Measurements from ENCODE around the gene PTPRZ1. TPM values are rescaled to one million over a fixed set of nuclear protein-coding genes. Genes with fewer than 3 reads are reported as not detected.

The PTPRZ1 gene
- total and polyA plus RNA-seq, 2 of the 4 experiments (the other 2 are of a cell fraction): not detected

- H3K9me1 ChIP-seq (ENCODE audit: insufficient read depth, low read length): no peaks in the 10 kb centered on the region
- no peak overlapping the region for H3K56ac ChIP-seq (ENCODE audit: extremely low read depth, insufficient read depth, low read length)
- WGBS, 2 experiments (ENCODE audit: extremely low coverage in 2 of 2, insufficient read length in 1 of 2): no CpG with 5 or more reads among the region's 1 CpG
- no peak overlapping the region for H3K18ac ChIP-seq (ENCODE audit: low read depth, low read length)
- H3K27me3 ChIP-seq (ENCODE audit: control insufficient read depth, insufficient read depth, low read length): no peaks in the 10 kb centered on the region
- no peak for TF ChIP-seq MAZ (IDR thresholded peaks at IDR 0.05; ENCODE audit: borderline replicate concordance, low read depth, low read length)
- TF ChIP-seq CTCF (conservative IDR thresholded peaks at IDR 0.05; ENCODE audit: low read depth, low read length): no peak
- TF ChIP-seq RCOR1 (IDR thresholded peaks at IDR 0.05; ENCODE audit: insufficient replicate concordance, low read length): no peak
- no peak for TF ChIP-seq BHLHE40 (IDR thresholded peaks at IDR 0.05; ENCODE audit: low read depth, low read length)
- TF ChIP-seq SMC3 (IDR thresholded peaks at IDR 0.05; ENCODE audit: low read depth, low read length): no peak
- TF ChIP-seq POLR2A (IDR thresholded peaks at IDR 0.05; ENCODE audit: low read depth, low read length): no peak
- TF ChIP-seq CEBPB (IDR thresholded peaks at IDR 0.05; ENCODE audit: low read depth, low read length): no peak
- TF ChIP-seq RAD21 (IDR thresholded peaks at IDR 0.05; ENCODE audit: low read length): no peak
- TF ChIP-seq, protein P1, sequence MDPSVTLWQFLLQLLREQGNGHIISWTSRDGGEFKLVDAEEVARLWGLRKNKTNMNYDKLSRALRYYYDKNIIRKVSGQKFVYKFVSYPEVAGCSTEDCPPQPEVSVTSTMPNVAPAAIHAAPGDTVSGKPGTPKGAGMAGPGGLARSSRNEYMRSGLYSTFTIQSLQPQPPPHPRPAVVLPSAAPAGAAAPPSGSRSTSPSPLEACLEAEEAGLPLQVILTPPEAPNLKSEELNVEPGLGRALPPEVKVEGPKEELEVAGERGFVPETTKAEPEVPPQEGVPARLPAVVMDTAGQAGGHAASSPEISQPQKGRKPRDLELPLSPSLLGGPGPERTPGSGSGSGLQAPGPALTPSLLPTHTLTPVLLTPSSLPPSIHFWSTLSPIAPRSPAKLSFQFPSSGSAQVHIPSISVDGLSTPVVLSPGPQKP (IDR thresholded peaks at IDR 0.05; ENCODE audit: borderline replicate concordance, low read depth, low read length): no peak
- TF ChIP-seq FOS (IDR thresholded peaks at IDR 0.05; ENCODE audit: low read depth, low read length): no peak
- TF ChIP-seq MXI1 (IDR thresholded peaks at IDR 0.05; ENCODE audit: borderline replicate concordance, low read depth, low read length): no peak
- TF ChIP-seq CHD1 (IDR thresholded peaks at IDR 0.05; ENCODE audit: low read depth, low read length): no peak
- TF ChIP-seq, protein P2, sequence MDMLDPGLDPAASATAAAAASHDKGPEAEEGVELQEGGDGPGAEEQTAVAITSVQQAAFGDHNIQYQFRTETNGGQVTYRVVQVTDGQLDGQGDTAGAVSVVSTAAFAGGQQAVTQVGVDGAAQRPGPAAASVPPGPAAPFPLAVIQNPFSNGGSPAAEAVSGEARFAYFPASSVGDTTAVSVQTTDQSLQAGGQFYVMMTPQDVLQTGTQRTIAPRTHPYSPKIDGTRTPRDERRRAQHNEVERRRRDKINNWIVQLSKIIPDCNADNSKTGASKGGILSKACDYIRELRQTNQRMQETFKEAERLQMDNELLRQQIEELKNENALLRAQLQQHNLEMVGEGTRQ (IDR thresholded peaks at IDR 0.05; ENCODE audit: low read depth, low read length): no peak
- no peak for TF ChIP-seq NFE2L2 (IDR thresholded peaks at IDR 0.05; ENCODE audit: low read depth, low read length)
- TF ChIP-seq RFX5 (IDR thresholded peaks at IDR 0.05; ENCODE audit: low read depth, low read length): no peak
- no peak for TF ChIP-seq MAFK (IDR thresholded peaks at IDR 0.05; ENCODE audit: low read depth, low read length)
- BruUV-seq (replicated peaks): no TSS peak
- in situ Hi-C loops (cut with MboI; ENCODE audit: low sequenced_read_pairs) (no loop called here), intact Hi-C loops (cut with micrococcal nuclease) (no loop called here), dilution Hi-C loops (cut with HindIII; ENCODE audit: low sequenced_read_pairs, unreplicated experiment) (no loop called here)
- H3K14ac ChIP-seq (replicated peaks; ENCODE audit: low read depth, low read length): no peak overlapping the region
- no peak overlapping the region for H3K9ac ChIP-seq (ENCODE audit: low read depth, low read length)
- H2AK9ac ChIP-seq (replicated peaks; ENCODE audit: low read depth, low read length, poor library complexity): no peak overlapping the region
- H3K4me1 ChIP-seq (ENCODE audit: control insufficient read depth, insufficient read depth, low read length): no peaks in the 10 kb centered on the region
- no peak overlapping the region for H2BK5ac ChIP-seq (ENCODE audit: low read depth, low read length, poor library complexity, severe bottlenecking)
- no peak overlapping the region for H2BK20ac ChIP-seq (ENCODE audit: low read depth, low read length)
- no peak overlapping the region for H3K4ac ChIP-seq (ENCODE audit: low read depth, low read length)
- H3K79me1 ChIP-seq (ENCODE audit: low read depth in 1 of 2, low read length in 2 of 2): no peaks in the 10 kb centered on the region
- H3K27ac ChIP-seq (ENCODE audit: insufficient read depth, low read length): no peak overlapping the region
- no peak overlapping the region for H2AFZ ChIP-seq (replicated peaks; ENCODE audit: low read length, poor library complexity)
- H2AK5ac ChIP-seq (ENCODE audit: low read depth, low read length): no peak overlapping the region
- H3K9me3 ChIP-seq (ENCODE audit: control insufficient read depth, insufficient read depth, low read length): no peaks in the 10 kb centered on the region
- H4K91ac ChIP-seq (ENCODE audit: insufficient read depth, low read depth, low read length): no peak overlapping the region
- H4K20me1 ChIP-seq (ENCODE audit: insufficient read depth, low read length): no peaks in the 10 kb centered on the region
- no peaks in the 10 kb centered on the region for H3K36me3 ChIP-seq (ENCODE audit: control insufficient read depth, insufficient read depth, low read length)
- no peak for DNase-seq
- H2BK120ac ChIP-seq (ENCODE audit: low read depth, low read length): no peak overlapping the region
- ATAC-seq (ENCODE audit: low read depth): no peak
- H3K23ac ChIP-seq (ENCODE audit: low read depth, low read length): no peak overlapping the region
- no peak overlapping the region for H4K5ac ChIP-seq (ENCODE audit: low read depth, low read length)
- no peak overlapping the region for H4K8ac ChIP-seq (ENCODE audit: low read depth in 2 of 2, low read length in 2 of 2)
- no peak overlapping the region for H3K4me3 ChIP-seq (ENCODE audit: insufficient read depth, low read depth, low read length)
- H2BK15ac ChIP-seq (ENCODE audit: low read depth, low read length): no peak overlapping the region
- H3K4me2 ChIP-seq (ENCODE audit: low read depth, low read length): no peak overlapping the region
- ChIA-PET CTCF (no interaction called here), POLR2A (ENCODE audit: unreplicated experiment) (no interaction called here)
These were observed 197.1 kb downstream of the PTPRZ1 start for GRCh38 chr7:122070062-122070461.
